ENCODE results near the gene NRXN3.
A peak's percentile ranks its signal among the peaks of the same experiment; 100 is the strongest.

NRXN3 gene

GRCh38 chr14:78805570-78805969 is 635.4 kb downstream of the NRXN3 start:
- no peak for TF ChIP-seq CTCF (IDR thresholded peaks at IDR 0.05; ENCODE audit: low read depth, low read length, missing control alignments)
- H3K4me3 ChIP-seq (replicated peaks; ENCODE audit: low read depth, low read length), result no peak overlapping the region
- DNase-seq (ENCODE audit: extremely low read depth, low read depth), result no peak

DNA sequence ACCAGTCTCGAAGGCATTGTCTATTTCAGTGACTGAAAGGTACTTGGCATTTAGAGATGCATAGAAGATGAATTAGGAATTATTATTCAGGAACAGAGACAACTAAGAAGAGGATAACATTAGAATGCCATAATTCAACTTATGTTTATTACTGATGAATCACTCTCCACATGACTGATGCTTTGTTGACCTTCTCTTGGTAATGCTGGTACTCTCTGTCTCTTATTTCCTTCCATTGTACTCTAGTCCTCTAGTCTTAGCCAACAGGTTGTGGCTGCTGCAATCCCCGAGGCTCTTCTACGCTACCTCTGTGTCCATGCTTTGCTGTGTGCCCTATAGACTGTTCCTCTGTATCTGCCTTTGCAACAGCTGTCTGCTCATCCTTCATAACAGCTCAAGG is 652.9 kb downstream of the NRXN3 start:
- no peak overlapping the region for H3K4me3 ChIP-seq (replicated peaks; ENCODE audit: low read depth, low read length)
- no peak for DNase-seq (ENCODE audit: extremely low read depth, low read depth)
- TF ChIP-seq CTCF (IDR thresholded peaks at IDR 0.05; ENCODE audit: low read depth, low read length, missing control alignments), result no peak

GRCh38 chr14:78823516-78823915 is 653.3 kb downstream of the NRXN3 start:
- no peak for TF ChIP-seq CTCF (IDR thresholded peaks at IDR 0.05; ENCODE audit: low read depth, low read length, missing control alignments)

DNA sequence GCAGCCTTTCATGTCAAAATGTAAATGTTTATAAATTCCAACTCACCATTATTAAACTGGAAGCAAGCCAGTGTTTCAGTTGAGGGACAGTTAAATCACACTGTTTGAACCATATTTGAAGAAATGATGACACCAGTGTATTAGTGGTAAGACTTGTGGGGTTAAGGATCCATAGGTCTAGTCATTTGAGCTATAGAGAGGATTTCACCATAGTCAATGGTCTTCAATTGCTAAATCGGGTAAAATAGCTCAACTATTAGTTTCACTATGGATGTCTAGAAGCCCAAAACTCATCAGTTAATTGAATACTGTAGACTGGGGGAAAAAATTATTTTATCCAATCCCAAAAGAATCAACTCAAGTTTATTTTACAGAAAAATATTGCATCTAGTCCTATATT is 659.1 kb downstream of the NRXN3 start:
- no peak for DNase-seq (ENCODE audit: extremely low read depth, low read depth)
- H3K4me3 ChIP-seq (replicated peaks; ENCODE audit: low read depth, low read length), result no peak overlapping the region
- TF ChIP-seq CTCF (IDR thresholded peaks at IDR 0.05; ENCODE audit: low read depth, low read length, missing control alignments), result no peak

More at GRCh38 chr14:78823516-78823915, 653.3 kb downstream of the NRXN3 start:
- H3K4me3 ChIP-seq (replicated peaks; ENCODE audit: low read depth, low read length), result no peak overlapping the region
- DNase-seq (ENCODE audit: extremely low read depth, low read depth), result no peak

GRCh38 chr14:78834766-78835451 is 664.7 kb downstream of the NRXN3 start:
- no peak for TF ChIP-seq CTCF (IDR thresholded peaks at IDR 0.05; ENCODE audit: low read depth, low read length, missing control alignments)
- no peak overlapping the region for H3K4me3 ChIP-seq (replicated peaks; ENCODE audit: low read depth, low read length)
- no peak for DNase-seq (ENCODE audit: extremely low read depth, low read depth)

GRCh38 chr14:78835909-78836308 is 665.7 kb downstream of the NRXN3 start:
- H3K4me3 ChIP-seq (replicated peaks; ENCODE audit: low read depth, low read length), result no peak overlapping the region
- no peak for DNase-seq (ENCODE audit: extremely low read depth, low read depth)
- TF ChIP-seq CTCF (IDR thresholded peaks at IDR 0.05; ENCODE audit: low read depth, low read length, missing control alignments), result no peak

DNA sequence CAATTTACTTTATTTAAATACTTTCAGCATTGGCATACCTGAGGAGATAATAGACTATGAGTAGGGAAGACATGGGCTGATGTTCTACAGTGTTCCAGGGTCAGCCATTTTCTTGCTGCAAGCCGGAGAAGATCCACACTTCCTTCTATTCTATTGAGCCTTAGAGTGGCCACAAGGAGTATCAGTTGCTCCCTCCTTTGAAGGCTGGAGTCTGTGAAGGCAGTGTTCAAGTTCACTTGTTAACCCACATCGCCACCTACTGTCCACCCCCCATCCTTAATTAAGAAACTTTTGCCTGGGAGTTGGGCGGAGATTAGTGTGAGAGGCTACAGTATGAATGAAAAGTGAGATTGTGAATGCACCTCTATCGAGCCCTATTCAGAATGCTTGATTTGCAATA is 666.6 kb downstream of the NRXN3 start:
- DNase-seq (ENCODE audit: extremely low read depth, low read depth), result peak; percentile 21
- peak; percentile 49 for TF ChIP-seq CTCF (IDR thresholded peaks at IDR 0.05; ENCODE audit: low read depth, low read length, missing control alignments)
- no peak overlapping the region for H3K4me3 ChIP-seq (replicated peaks; ENCODE audit: low read depth, low read length)

All from HFF-Myc (cell line).